Sigmoid colon (tissue), 7 donors: ENCODE results near the gene TM9SF4. TPM values are rescaled to one million over a fixed set of nuclear protein-coding genes. Genes with fewer than 3 reads are reported as not detected.

ENCODE experiments used
- DNase-seq: peaks from one replicate; pipeline ENCODE4 v3.0.0-alpha.2; 2019
- H3K27ac ChIP-seq, 4 donors: fragments of 200-600 bp; sonication (generic); one replicate each; pipeline ENCODE4 v1.5.1; 2016 to 2019; ENCODE audit warnings: mild to moderate bottlenecking in 1 of 4
- H3K27me3 ChIP-seq, 3 donors: fragments of 200-600 bp; sonication (generic); one replicate each; pipeline ENCODE4 v1.5.1; 2019; ENCODE audit warnings: mild to moderate bottlenecking in 1 of 3
- H3K36me3 ChIP-seq, 4 donors: fragments of 200-600 bp; sonication (generic); one replicate each; pipeline ENCODE4 v1.5.1; 2016 to 2019
- H3K4me1 ChIP-seq, 4 donors: fragments of 200-600 bp; sonication (generic); one replicate each; pipeline ENCODE4 v1.5.1; 2017 to 2019
- H3K4me3 ChIP-seq, 4 donors: fragments of 200-600 bp; sonication (generic); one replicate each; pipeline ENCODE4 v1.5.1; 2017 to 2019; ENCODE audit warnings: mild to moderate bottlenecking in 2 of 4, moderate library complexity in 1 of 4
- H3K9me3 ChIP-seq, 4 donors: fragments of 200-600 bp in 3 of 4; sonication (generic) in 3 of 4; one replicate each; pipeline versions ENCODE4 v1.5.1 to v1.6.1; 2013 to 2019
- EP300 ChIP-seq, 4 donors: sonication (generic); formaldehyde crosslinking; IDR thresholded peaks; one replicate each; pipeline ENCODE4 v1.6.1; 2017; ENCODE audit warnings: antibody characterized with exemption in 4 of 4
- POLR2A ChIP-seq, 2 donors: fragments of 450-650 bp; IDR thresholded peaks; one replicate each; pipeline ENCODE4 v1.6.1; 2016; ENCODE audit warnings: antibody characterized with exemption in 2 of 2, mild to moderate bottlenecking in 2 of 2, moderate library complexity in 2 of 2
- POLR2AphosphoS5 ChIP-seq, 4 donors: sonication (generic); formaldehyde crosslinking; IDR thresholded peaks; one replicate each; pipeline ENCODE4 v1.6.1; 2017; ENCODE audit warnings: antibody characterized with exemption in 4 of 4
- WGBS, 2 donors: extraction: QIAGEN DNeasy Blood & Tissue Kit; methylation state at CpG; one replicate each; pipeline ENCODE4 v1.1.7; 2013; 5-methylcytosine and 5-hydroxymethylcytosine counted together
- intact Hi-C: fragments of 100-400 bp; cut with DNase I; formaldehyde crosslinking; loops from one replicate; pipeline ENCODE4 v1.15.1; 2023
- polyA plus RNA-seq, 3 donors: library from polyadenylated mRNA; stranded (reverse); fragments of 200-250 nt; gene quantifications; one replicate each; pipeline ENCODE4 v1.2.3, GENCODE V29; 2013
- total RNA-seq, 4 donors: library from RNA; depleted of rRNA; stranded (reverse); fragments of >200 nt; gene quantifications; one replicate each; pipeline ENCODE4 v1.1.0, GENCODE V29; 2016
- TF ChIP-seq, protein P1 (sequence below), 4 experiments: fragments of 450-650 bp in 3 of 4; fragments of 200-600 bp in 1 of 4; IDR thresholded peaks; one replicate each; pipeline ENCODE4 v1.5.1; 2016 to 2019; ENCODE audit warnings: antibody characterized with exemption in 4 of 4, mild to moderate bottlenecking in 3 of 4, moderate library complexity in 2 of 4
- donor health status: healthy with polysubstance abuse.
- donor health status: Bipolar disorder and iron deficiency.
- donor health status: healthy.

TM9SF4 gene
- total and polyA plus RNA-seq, 7 donors = 6.6 to 38.3 (median 17.1) TPM

GRCh38 chr20:32152421-32153155 lies 43.1 kb downstream of the TM9SF4 start:
- no peak for TF ChIP-seq POLR2A (IDR thresholded peaks at IDR 0.05)
- Histone ChIP-seq H3K4me1 (peaks cover 0 to 13% (median 8%) of the 10 kb centered on the region in 4 donors), H3K9me3 (no peaks in the 10 kb centered on the region), H3K36me3 (peaks cover 19 to 82% (median 27%) of the 10 kb centered on the region in 4 donors), H3K27ac (no peak overlapping the region), H3K4me3 (no peak overlapping the region), H3K27me3 (no peaks in the 10 kb centered on the region)
- DNase-seq = peak; percentile 37
- 64 to 86% methylated on average over 6 of the region's 6 CpGs for WGBS, 2 donors
- intact Hi-C loops = no loop called here

GRCh38 chr20:32153156-32153665 lies 43.7 kb downstream of the TM9SF4 start:
- WGBS, 2 donors = 97% methylated on average over 4 of the region's 4 CpGs
- no peaks in the 10 kb centered on the region for H3K27me3 ChIP-seq
- peaks cover 0 to 13% (median 8%) of the 10 kb centered on the region in 4 donors for H3K4me1 ChIP-seq
- peaks cover 19 to 82% (median 31%) of the 10 kb centered on the region in 4 donors for H3K36me3 ChIP-seq
- intact Hi-C loops = no loop called here
- DNase-seq = peak; percentile 24
- no peak overlapping the region for H3K4me3 ChIP-seq
- no peaks in the 10 kb centered on the region for H3K9me3 ChIP-seq
- TF ChIP-seq POLR2A (IDR thresholded peaks at IDR 0.05) = no peak
- TF ChIP-seq POLR2AphosphoS5 (IDR thresholded peaks at IDR 0.05) = no peak
- TF ChIP-seq, protein P1, sequence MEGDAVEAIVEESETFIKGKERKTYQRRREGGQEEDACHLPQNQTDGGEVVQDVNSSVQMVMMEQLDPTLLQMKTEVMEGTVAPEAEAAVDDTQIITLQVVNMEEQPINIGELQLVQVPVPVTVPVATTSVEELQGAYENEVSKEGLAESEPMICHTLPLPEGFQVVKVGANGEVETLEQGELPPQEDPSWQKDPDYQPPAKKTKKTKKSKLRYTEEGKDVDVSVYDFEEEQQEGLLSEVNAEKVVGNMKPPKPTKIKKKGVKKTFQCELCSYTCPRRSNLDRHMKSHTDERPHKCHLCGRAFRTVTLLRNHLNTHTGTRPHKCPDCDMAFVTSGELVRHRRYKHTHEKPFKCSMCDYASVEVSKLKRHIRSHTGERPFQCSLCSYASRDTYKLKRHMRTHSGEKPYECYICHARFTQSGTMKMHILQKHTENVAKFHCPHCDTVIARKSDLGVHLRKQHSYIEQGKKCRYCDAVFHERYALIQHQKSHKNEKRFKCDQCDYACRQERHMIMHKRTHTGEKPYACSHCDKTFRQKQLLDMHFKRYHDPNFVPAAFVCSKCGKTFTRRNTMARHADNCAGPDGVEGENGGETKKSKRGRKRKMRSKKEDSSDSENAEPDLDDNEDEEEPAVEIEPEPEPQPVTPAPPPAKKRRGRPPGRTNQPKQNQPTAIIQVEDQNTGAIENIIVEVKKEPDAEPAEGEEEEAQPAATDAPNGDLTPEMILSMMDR (IDR thresholded peaks at IDR 0.05) = no peak
- no peak for TF ChIP-seq EP300 (IDR thresholded peaks at IDR 0.05)
- H3K27ac ChIP-seq = no peak overlapping the region

- Histone ChIP-seq H3K36me3 (peaks cover 24 to 84% (median 34%) of the 10 kb centered on the region in 4 donors), H3K27ac (no peak overlapping the region), H3K4me3 (no peak overlapping the region), H3K27me3 (no peaks in the 10 kb centered on the region), H3K4me1 (peaks cover 0 to 13% (median 8%) of the 10 kb centered on the region in 4 donors), H3K9me3 (no peaks in the 10 kb centered on the region)
- DNase-seq = peak; percentile 17
- no peak for TF ChIP-seq POLR2A (IDR thresholded peaks at IDR 0.05)
- TF ChIP-seq POLR2AphosphoS5 (IDR thresholded peaks at IDR 0.05) = no peak
- TF ChIP-seq EP300 (IDR thresholded peaks at IDR 0.05) = no peak
- TF ChIP-seq, protein P1 (IDR thresholded peaks at IDR 0.05) = no peak
- WGBS, 2 donors = 96 to 97% methylated on average over 5 of the region's 5 CpGs
- intact Hi-C loops = no loop called here
Observed at GRCh38 chr20:32153771-32154170, 44.3 kb downstream of the TM9SF4 start.

GRCh38 chr20:32155017-32155981 lies 45.8 kb downstream of the TM9SF4 start:
- peaks cover 0 to 13% (median 8%) of the 10 kb centered on the region in 4 donors for H3K4me1 ChIP-seq
- 46 to 49% methylated on average over 11 of the region's 11 CpGs for WGBS, 2 donors
- intact Hi-C loops = no loop called here
- no peaks in the 10 kb centered on the region for H3K27me3 ChIP-seq
- TF ChIP-seq POLR2A (IDR thresholded peaks at IDR 0.05) (no peak), POLR2AphosphoS5 (IDR thresholded peaks at IDR 0.05) (peak in 1 of 4 donors; percentile 49)
- DNase-seq = peak; percentile 87
- no peaks in the 10 kb centered on the region for H3K9me3 ChIP-seq
- H3K4me3 ChIP-seq = no peak overlapping the region
- H3K27ac ChIP-seq = peak overlapping the region in 1 of 4 donors; percentile 2
- H3K36me3 ChIP-seq = peaks cover 17 to 84% (median 36%) of the 10 kb centered on the region in 4 donors

GRCh38 chr20:32157611-32158010 lies 48.1 kb downstream of the TM9SF4 start:
- Histone ChIP-seq H3K9me3 (no peaks in the 10 kb centered on the region), H3K27ac (no peak overlapping the region), H3K4me1 (peaks cover 0 to 13% (median 8%) of the 10 kb centered on the region in 4 donors), H3K36me3 (peaks cover 15 to 84% (median 46%) of the 10 kb centered on the region in 4 donors), H3K4me3 (no peak overlapping the region), H3K27me3 (no peaks in the 10 kb centered on the region)
- TF ChIP-seq EP300 (IDR thresholded peaks at IDR 0.05) = no peak
- no peak for TF ChIP-seq POLR2A (IDR thresholded peaks at IDR 0.05)
- no peak for TF ChIP-seq POLR2AphosphoS5 (IDR thresholded peaks at IDR 0.05)
- TF ChIP-seq, protein P1 (IDR thresholded peaks at IDR 0.05) = no peak
- DNase-seq = peak; percentile 57
- WGBS, 2 donors = 95 to 96% methylated on average over 14 of the region's 14 CpGs
- intact Hi-C loops = no loop called here
